MCF 10A (cell line): ENCODE data around the gene PTPRN2. TPM values are rescaled to one million over a fixed set of nuclear protein-coding genes. Genes with fewer than 3 reads are reported as not detected.

Experiments
- BruUV-seq: library from RNA; stranded (reverse); fragments of 400-500 nt; replicated peaks from 2 replicates; lab custom pipeline; 2021; lab: Mats Ljungman, UMichigan
- CTCF ChIA-PET: fragments of 300-600 bp; sonication (Branson Sonifier 250); formaldehyde crosslinking; extraction: SDS; loops from one replicate; lab custom pipeline; 2021; ENCODE audit warnings: antibody characterized with exemption, inconsistent platforms; lab: Yijun Ruan, JAX
- POLR2A ChIA-PET: fragments of 300-600, 350-650 bp; sonication (Branson Sonifier 250); formaldehyde crosslinking; extraction: SDS; loops from one replicate; lab custom pipeline; 2020; ENCODE audit warnings: antibody characterized with exemption, inconsistent platforms; lab: Yijun Ruan, JAX
- DNase-seq: peaks from one replicate; pipeline ENCODE4 v3.0.0-alpha.2; 2018; ENCODE audit not compliant: unreplicated experiment
- H3K27ac Mint-ChIP-seq: one replicate; pipeline ENCODE4 v1.8.0; 2022; ENCODE audit warnings: mild to moderate bottlenecking, low read depth, mixed read lengths; ENCODE audit not compliant: unreplicated experiment
- H3K27me3 Mint-ChIP-seq: one replicate; pipeline ENCODE4 v1.8.0; 2022; ENCODE audit warnings: mixed read lengths; ENCODE audit not compliant: insufficient read depth, unreplicated experiment
- H3K36me3 Mint-ChIP-seq: one replicate; pipeline ENCODE4 v1.8.0; 2022; ENCODE audit warnings: mild to moderate bottlenecking, moderate library complexity, mixed read lengths; ENCODE audit not compliant: insufficient read depth, unreplicated experiment
- H3K4me1 Mint-ChIP-seq: one replicate; pipeline ENCODE4 v1.8.0; 2022; ENCODE audit warnings: mixed read lengths; ENCODE audit not compliant: insufficient read depth, unreplicated experiment
- H3K4me3 Mint-ChIP-seq: one replicate; pipeline ENCODE4 v1.8.0; 2022; ENCODE audit warnings: mild to moderate bottlenecking, moderate library complexity, mixed read lengths; ENCODE audit not compliant: unreplicated experiment
- H3K9me3 Mint-ChIP-seq: one replicate; pipeline ENCODE4 v1.8.0; 2022; ENCODE audit warnings: mixed read lengths; ENCODE audit not compliant: unreplicated experiment
- CTCF ChIP-seq: fragments of 200-600 bp; IDR thresholded peaks from one replicate; pipeline ENCODE4 v1.8.0; 2022; ENCODE audit warnings: antibody characterized with exemption, mild to moderate bottlenecking; ENCODE audit not compliant: unreplicated experiment
- intact Hi-C: fragments of 100-400 bp; cut with micrococcal nuclease; formaldehyde crosslinking; loops from 2 replicates; pipeline ENCODE4 v1.14.1; 2022
- total RNA-seq: library from RNA; stranded (reverse); gene quantifications from 2 replicates; pipeline ENCODE4 v1.2.3, GENCODE V29; 2022

Gene PTPRN2
- total RNA-seq, 1 experiment from 2014 or later: 4.5 TPM

- no peaks in the 10 kb centered on the region for H3K4me1 Mint-ChIP-seq
- intact Hi-C loops: no loop called here
- no peak for DNase-seq
- no peak overlapping the region for H3K4me3 Mint-ChIP-seq
- no peaks in the 10 kb centered on the region for H3K36me3 Mint-ChIP-seq
- TF ChIP-seq CTCF: no peak
- H3K9me3 Mint-ChIP-seq: peaks cover 9% of the 10 kb centered on the region
- POLR2A ChIA-PET: no interaction called here
- H3K27me3 Mint-ChIP-seq: no peaks in the 10 kb centered on the region
- H3K27ac Mint-ChIP-seq: no peak overlapping the region
- no TSS peak for BruUV-seq
- CTCF ChIA-PET: no interaction called here
These were observed 747.3 kb downstream of the PTPRN2 start for GRCh38 chr7:157840174-157840913.

- ChIA-PET POLR2A (no interaction called here), CTCF (no interaction called here)
- no peaks in the 10 kb centered on the region for H3K27me3 Mint-ChIP-seq
- H3K9me3 Mint-ChIP-seq: peaks cover 13% of the 10 kb centered on the region
- no peak for DNase-seq
- intact Hi-C loops: no loop called here
- H3K4me3 Mint-ChIP-seq: no peak overlapping the region
- no peaks in the 10 kb centered on the region for H3K36me3 Mint-ChIP-seq
- TF ChIP-seq CTCF: no peak
- BruUV-seq: no TSS peak
- no peak overlapping the region for H3K27ac Mint-ChIP-seq
- H3K4me1 Mint-ChIP-seq: no peaks in the 10 kb centered on the region
These were observed 747.9 kb downstream of the PTPRN2 start for GRCh38 chr7:157839672-157840167.

DNA sequence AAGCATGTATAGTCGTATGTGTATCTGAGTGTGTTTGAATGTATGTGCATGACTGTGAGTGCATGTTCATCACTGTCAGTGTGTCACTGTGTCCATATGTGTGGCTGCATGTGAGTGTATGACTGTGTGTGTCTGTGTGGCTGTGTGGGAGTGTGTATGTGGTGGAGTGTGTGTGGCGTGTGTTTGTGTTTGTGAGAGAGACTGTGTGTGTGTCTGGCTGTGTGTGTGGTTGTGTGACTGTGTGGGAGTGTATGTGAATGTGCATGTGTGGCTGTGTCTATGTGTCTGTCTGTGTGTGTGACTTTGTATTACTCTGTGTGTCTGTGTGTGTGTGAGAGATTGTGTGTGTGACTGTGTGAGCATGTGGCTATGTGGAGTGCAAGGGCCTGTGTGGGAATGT is 748.4 kb downstream of the PTPRN2 start:
- intact Hi-C loops: no loop called here
- TF ChIP-seq CTCF: no peak
- Mint-ChIP-seq H3K36me3 (no peaks in the 10 kb centered on the region), H3K4me1 (no peaks in the 10 kb centered on the region), H3K4me3 (no peak overlapping the region), H3K27ac (no peak overlapping the region), H3K27me3 (no peaks in the 10 kb centered on the region), H3K9me3 (peaks cover 13% of the 10 kb centered on the region)
- DNase-seq: no peak
- ChIA-PET POLR2A (no interaction called here), CTCF (no interaction called here)
- no TSS peak for BruUV-seq

DNA sequence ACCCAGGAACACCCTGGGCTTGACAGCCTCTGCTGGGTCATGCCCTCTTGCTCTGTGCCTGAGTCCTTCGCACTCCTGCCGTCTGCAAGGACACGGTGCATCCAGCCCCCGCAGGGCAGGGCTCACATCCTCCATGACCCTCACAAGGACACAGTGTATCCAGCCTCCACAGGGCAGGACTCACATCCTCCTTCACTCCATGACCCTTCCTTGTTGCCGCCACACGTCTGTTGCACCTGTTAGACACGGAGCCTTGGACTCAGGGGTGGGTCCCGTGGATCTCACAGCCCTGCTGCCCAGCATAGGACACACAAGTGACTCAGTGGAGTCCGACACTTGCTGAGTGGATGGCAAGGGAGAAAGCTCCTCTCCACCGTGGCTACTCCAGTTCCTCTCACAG is 750.1 kb downstream of the PTPRN2 start:
- no peak for DNase-seq
- POLR2A ChIA-PET: no interaction called here
- H3K27me3 Mint-ChIP-seq: no peaks in the 10 kb centered on the region
- intact Hi-C loops: no loop called here
- CTCF ChIA-PET: interaction anchor here (0.6 kb wide), 1 partner anchor 650 kb away, joined by 5 read pairs; no protein-coding TSS in a partner anchor
- no peaks in the 10 kb centered on the region for H3K36me3 Mint-ChIP-seq
- no peak overlapping the region for H3K27ac Mint-ChIP-seq
- no TSS peak for BruUV-seq
- no peak for TF ChIP-seq CTCF
- H3K9me3 Mint-ChIP-seq: peaks cover 13% of the 10 kb centered on the region
- no peak overlapping the region for H3K4me3 Mint-ChIP-seq
- H3K4me1 Mint-ChIP-seq: no peaks in the 10 kb centered on the region
